K562 (cell line): ENCODE measurements around the gene SAMD11. TPM values are rescaled to one million over a fixed set of nuclear protein-coding genes. Genes with fewer than 3 reads are reported as not detected.
"Not testable (repeated sequence)": the region's sequence is repeated elsewhere in the genome, so short reads cannot be mapped to it uniquely, and the experiment has no call there.

Experiments
- ATAC-seq: fragments of 200-7000 bp; cut with Tn5 transposase; 3 replicates; pipeline ENCODE4 v1.9.1; 2020; ENCODE audit warnings: moderate library complexity
- BruUV-seq: library from RNA; stranded (reverse); fragments of 400-500 nt; replicated peaks from 2 replicates; lab custom pipeline; 2021; lab: Mats Ljungman, UMichigan
- CTCF ChIA-PET: fragments of 300-600 bp; formaldehyde crosslinking; extraction: SDS; loops from one replicate; lab custom pipeline; 2021; ENCODE audit warnings: low intra/inter-chr PET ratio; lab: Yijun Ruan, JAX
- POLR2A ChIA-PET: fragments of 300-600, 350-650 bp; sonication (Branson Sonifier 250); formaldehyde crosslinking; extraction: SDS; loops from one replicate; lab custom pipeline; 2021; ENCODE audit warnings: antibody characterized with exemption, inconsistent platforms; lab: Yijun Ruan, JAX
- DNase-seq, 4 experiments: peaks; one replicate each; pipeline versions ENCODE4 v3.0.0 to v3.0.0-alpha.2; 2011 to 2018; ENCODE audit warnings: low spot score in 3 of 4, mixed read lengths in 3 of 4; ENCODE audit errors: extremely low read depth in 1 of 4
- FAIRE-seq: peaks from 2 replicates; lab custom pipeline; 2011; peaks lifted over from hg19 to GRCh38; lab: Jason Lieb, UNC
- H2AFZ ChIP-seq: 2 replicates; pipeline ENCODE4 v1.6.0; 2011; ENCODE audit warnings: low read depth, low read length, control low read depth, inconsistent platforms
- H3K27ac ChIP-seq: fragments of 200-600 bp; 3 replicates; pipeline ENCODE4 v1.8.0; 2011; ENCODE audit warnings: low read depth, mild to moderate bottlenecking, control low read depth, inconsistent platforms, low read length, moderate library complexity, mixed read lengths; ENCODE audit errors: extremely low read depth
- H3K27me3 ChIP-seq, 2 experiments: fragments of 300-600 bp in 1 of 2; 2 replicates in 1 of 2; 3 replicates in 1 of 2; pipeline versions ENCODE4 v1.6.0 to v1.8.0; 2011; ENCODE audit warnings: inconsistent platforms in 2 of 2, low read length in 2 of 2, mild to moderate bottlenecking in 1 of 2, mixed read lengths in 1 of 2, moderate library complexity in 1 of 2; ENCODE audit not compliant: control insufficient read depth in 2 of 2, insufficient read depth in 2 of 2
- H3K36me3 ChIP-seq: fragments of 300-600 bp; 3 replicates; pipeline ENCODE4 v1.8.0; 2011; ENCODE audit warnings: mild to moderate bottlenecking, low read length, inconsistent platforms; ENCODE audit not compliant: control insufficient read depth, insufficient read depth
- H3K4me1 ChIP-seq, 2 experiments: fragments of 200-600 bp in 1 of 2; replicated peaks in 1 of 2; 2 replicates in 1 of 2; 3 replicates in 1 of 2; pipeline versions ENCODE4 v1.5.1 to v1.8.0; 2011; ENCODE audit warnings: inconsistent platforms in 2 of 2, low read length in 2 of 2, mild to moderate bottlenecking in 1 of 2, mixed read lengths in 1 of 2, moderate library complexity in 1 of 2; ENCODE audit not compliant: control insufficient read depth in 2 of 2, insufficient read depth in 2 of 2
- H3K4me2 ChIP-seq: 2 replicates; pipeline ENCODE4 v1.6.1; 2011; ENCODE audit warnings: low read length, control low read depth, inconsistent platforms, mixed read lengths; ENCODE audit not compliant: insufficient read depth
- H3K4me3 ChIP-seq: fragments of 200-600 bp; sonication (generic), shearing (Covaris generic); 2 replicates; pipeline ENCODE4 v1.5.1; 2016; ENCODE audit warnings: control low read depth, inconsistent platforms
- H3K79me2 ChIP-seq: fragments of 200-600 bp; 3 replicates; pipeline ENCODE4 v1.8.0; 2011; ENCODE audit warnings: low read length, inconsistent platforms; ENCODE audit not compliant: control insufficient read depth, insufficient read depth
- H3K9ac ChIP-seq, 2 experiments: 2 replicates each; pipeline versions ENCODE4 v1.6.0 to v1.6.1; 2011; ENCODE audit warnings: low read depth in 2 of 2, low read length in 2 of 2, control low read depth in 1 of 2, inconsistent platforms in 1 of 2, mild to moderate bottlenecking in 1 of 2, mixed read lengths in 1 of 2; ENCODE audit not compliant: insufficient read depth in 1 of 2
- H3K9me1 ChIP-seq: one replicate; pipeline ENCODE4 v1.6.0; 2011; ENCODE audit warnings: inconsistent platforms, mild to moderate bottlenecking, low read length, moderate library complexity; ENCODE audit not compliant: control insufficient read depth, insufficient read depth
- H3K9me3 ChIP-seq: replicated peaks from 2 replicates; pipeline ENCODE4 v1.5.1; 2011; ENCODE audit warnings: low read depth, low read length, inconsistent platforms; ENCODE audit not compliant: control insufficient read depth, insufficient read depth
- H4K20me1 ChIP-seq: replicated peaks from 2 replicates; pipeline ENCODE4 v1.6.1; 2011; ENCODE audit warnings: low read length, inconsistent platforms, mixed read lengths; ENCODE audit not compliant: control insufficient read depth, insufficient read depth
- WGBS: fragments of 100-300 bp; shearing (Covaris generic); methylation state at CpG from one replicate; pipeline ENCODE4 v1.1.6; 2016; ENCODE audit warnings: low coverage, mixed read lengths; ENCODE audit not compliant: insufficient coverage; ENCODE audit errors: missing lambda C conversion rate; 5-methylcytosine and 5-hydroxymethylcytosine counted together
- in situ Hi-C: fragments of 300-500 bp; cut with MboI; formaldehyde crosslinking; loops from 4 replicates; pipeline ENCODE4 v1.15.0; 2018; ENCODE audit warnings: inconsistent platforms, mixed read lengths
- intact Hi-C: fragments of 100-400 bp; cut with micrococcal nuclease; formaldehyde crosslinking; loops from 2 replicates; pipeline ENCODE4 v1.14.2; 2022
- polyA plus RNA-seq, 8 experiments: library from polyadenylated mRNA; depleted of rRNA in 4 of 8; stranded (reverse) in 5 of 8; unstranded in 3 of 8; fragments of >200 nt; fragmentation: Nextera tagmentation in 2 of 8; fragmentation: Illumina TruSeq in 1 of 8; extraction: Ambion mirVana in 2 of 8; extraction: Trizol in 1 of 8; gene quantifications; 2 replicates each; pipeline versions ENCODE4 v1.2.1 to v1.2.3, GENCODE V29; 2011 to 2014; ENCODE audit warnings: inconsistent platforms in 1 of 8, missing spikeins in 1 of 8
- total RNA-seq, 7 experiments: library from RNA; depleted of rRNA in 6 of 7; stranded (reverse); fragments of >200 nt in 6 of 7; fragmentation: Illumina TruSeq in 2 of 7; extraction: Trizol in 2 of 7; gene quantifications; 2 replicates each; pipeline versions ENCODE4 v1.2.1 to v1.2.3, GENCODE V29; 2011 to 2021; ENCODE audit warnings: low replicate concordance in 1 of 7

Gene SAMD11
- total and polyA plus RNA-seq, 9 of the 15 experiments (the other 6 are each of a cell fraction or from before 2014, with no cell fraction given): 0.07 to 0.82 (median 0.11) TPM; not detected in 2

DNA sequence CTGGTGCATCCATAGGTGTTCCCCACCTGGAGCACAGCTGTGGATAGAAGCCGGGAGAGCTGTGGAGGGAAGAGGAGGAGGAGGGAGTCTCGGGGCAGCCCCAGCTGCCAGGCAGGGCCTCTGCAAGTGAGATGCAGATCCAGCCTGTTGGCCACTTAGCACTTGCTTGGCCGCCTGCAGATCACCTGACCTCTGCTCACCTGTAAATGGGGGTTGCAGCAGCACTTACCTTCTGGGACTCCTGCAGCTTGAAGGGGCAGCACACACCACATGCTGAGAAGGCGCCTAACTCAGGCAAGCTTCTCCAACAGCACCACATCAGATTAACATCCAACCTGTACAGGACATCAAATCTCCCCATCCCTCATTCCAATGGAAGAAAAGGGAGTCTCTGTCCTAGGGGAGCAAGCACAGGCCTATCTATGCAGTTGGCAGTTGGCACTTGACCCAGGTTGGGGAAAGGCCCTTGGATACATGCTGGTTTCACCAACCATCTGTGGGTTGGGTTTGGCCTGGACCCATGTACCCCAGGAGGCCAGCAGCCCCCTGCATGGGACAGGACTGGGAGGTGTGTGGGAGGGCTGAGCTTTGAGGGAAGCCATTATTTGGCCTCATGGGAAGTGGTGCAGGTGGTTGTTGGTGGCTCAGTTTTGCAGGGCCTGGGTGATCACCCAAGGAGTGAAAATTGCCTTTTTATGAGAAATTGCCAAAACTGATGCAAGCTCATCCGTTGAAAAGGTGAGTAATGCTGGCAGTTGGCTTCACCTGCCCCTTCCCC, 46.3 kb upstream of the SAMD11 start:
- H3K9ac ChIP-seq, H3K36me3 ChIP-seq, ATAC-seq, H3K4me3 ChIP-seq, H3K27ac ChIP-seq, H3K9me3 ChIP-seq, DNase-seq, intact Hi-C loops, CTCF ChIA-PET, BruUV-seq, in situ Hi-C loops, H3K9me1 ChIP-seq, POLR2A ChIA-PET, H4K20me1 ChIP-seq, H3K4me2 ChIP-seq, H2AFZ ChIP-seq, FAIRE-seq, H3K4me1 ChIP-seq, H3K79me2 ChIP-seq: not testable (repeated sequence)
- WGBS: 6% methylated on average over 5 of the region's 5 CpGs
- H3K27me3 ChIP-seq: peaks cover 2 to 11% of the 10 kb centered on the region in 2 experiments; a peak in 2 of 5 replicates

DNA sequence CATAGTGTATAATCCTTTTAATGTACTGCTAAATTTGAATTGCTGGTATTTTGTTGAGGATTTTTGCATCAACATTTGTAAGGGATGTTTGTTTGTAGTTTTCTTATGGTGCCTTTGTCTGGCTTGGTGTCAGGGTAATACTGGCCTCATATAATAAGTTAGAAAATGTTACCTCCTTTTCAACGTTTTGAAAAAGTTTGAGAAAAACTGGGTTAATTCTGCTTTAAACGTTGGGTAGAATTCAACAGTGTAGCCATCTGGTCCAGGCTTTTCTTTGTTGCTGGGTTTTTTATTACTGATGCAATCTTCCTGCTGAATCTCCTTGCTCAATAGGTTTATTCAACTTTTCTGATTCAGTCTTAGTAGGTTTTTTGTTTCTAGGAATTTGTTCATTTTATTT, 43.2 kb upstream of the SAMD11 start:
- H3K27ac ChIP-seq, ATAC-seq, intact Hi-C loops, H3K9me1 ChIP-seq, FAIRE-seq, H3K4me2 ChIP-seq, H3K27me3 ChIP-seq, BruUV-seq, H2AFZ ChIP-seq, H3K79me2 ChIP-seq, H3K9ac ChIP-seq, H3K4me1 ChIP-seq, H4K20me1 ChIP-seq, POLR2A ChIA-PET, H3K9me3 ChIP-seq, CTCF ChIA-PET, H3K4me3 ChIP-seq, in situ Hi-C loops, DNase-seq, H3K36me3 ChIP-seq: not testable (repeated sequence)
- 0% methylated on average over 2 of the region's 2 CpGs for WGBS
